Activated CD4-positive, alpha-beta T cell treated with anti-CD3 and anti-CD28 coated beads, Interleukin-10, Interleukin-2, amounts not matched to agents 100 ng/mL and 50 ng/mL, durations not matched to agents 16 hours and 8 hours (primary cell): ENCODE results near the gene MARS2.
A peak's percentile ranks its signal among the peaks of the same experiment; 100 is the strongest.
"Not testable (repeated sequence)": the region's sequence is repeated elsewhere in the genome, so short reads cannot be mapped to it uniquely, and the experiment has no call there.

Source experiments
- DNase-seq: peaks from one replicate; pipeline ENCODE4 v3.0.0-alpha.2; 2020

The MARS2 gene

GRCh38 chr2:197705121-197705911, at the start of gene MARS2:
Gene MARS2, plus strand, starts transcription at chr2:197705369. Its CDS starts 37 bp downstream, at chr2:197705406.
- peak; percentile 96 for DNase-seq

GRCh38 chr2:197657562-197657961, 47.6 kb upstream of the MARS2 start:
- no peak for DNase-seq

GRCh38 chr2:197661626-197662025, 43.5 kb upstream of the MARS2 start:
- no peak for DNase-seq

GRCh38 chr2:197666277-197666676, 38.9 kb upstream of the MARS2 start:
- no peak for DNase-seq

GRCh38 chr2:197668296-197668695, 36.9 kb upstream of the MARS2 start:
- no peak for DNase-seq

- no peak for DNase-seq
Observed at GRCh38 chr2:197669077-197669476, 36.1 kb upstream of the MARS2 start.

GRCh38 chr2:197672371-197672893, 32.7 kb upstream of the MARS2 start:
- DNase-seq, result no peak

GRCh38 chr2:197673106-197673505, 32.1 kb upstream of the MARS2 start:
- no peak for DNase-seq

GRCh38 chr2:197673606-197674005, 31.6 kb upstream of the MARS2 start:
- DNase-seq, result no peak

GRCh38 chr2:197674060-197674459, 31.1 kb upstream of the MARS2 start:
- DNase-seq, result no peak

- no peak for DNase-seq
Observed at GRCh38 chr2:197674591-197674990, 30.6 kb upstream of the MARS2 start.

- no peak for DNase-seq
Observed at GRCh38 chr2:197675246-197675645, 29.9 kb upstream of the MARS2 start, which contains the start of gene RFTN2. Gene RFTN2, minus strand, starts transcription at chr2:197675587. Its CDS starts 129 bp downstream, at chr2:197675458.

- DNase-seq, result no peak
Observed at GRCh38 chr2:197675711-197676188, 29.4 kb upstream of the MARS2 start.

GRCh38 chr2:197677056-197677455, 28.1 kb upstream of the MARS2 start:
- no peak for DNase-seq

- DNase-seq, result no peak
Observed at GRCh38 chr2:197677483-197677882, 27.7 kb upstream of the MARS2 start.

GRCh38 chr2:197695206-197695605, 10.0 kb upstream of the MARS2 start:
- not testable (repeated sequence) for DNase-seq

- DNase-seq, result not testable (repeated sequence)
Observed at GRCh38 chr2:197695971-197696370, 9.2 kb upstream of the MARS2 start.

GRCh38 chr2:197696571-197696970, 8.6 kb upstream of the MARS2 start:
- not testable (repeated sequence) for DNase-seq

- DNase-seq, result not testable (repeated sequence)
Observed at GRCh38 chr2:197699724-197700123, 5.4 kb upstream of the MARS2 start.

- peak; percentile 37 for DNase-seq
Observed at GRCh38 chr2:197700960-197701359, 4.2 kb upstream of the MARS2 start.

GRCh38 chr2:197704434-197705120, 592 bp upstream of the MARS2 start:
- no peak for DNase-seq

- DNase-seq, result no peak
Observed at GRCh38 chr2:197705912-197706838, 1.0 kb downstream of the MARS2 start.

- DNase-seq, result no peak
Observed at GRCh38 chr2:197706839-197707207, 1.7 kb downstream of the MARS2 start.
